ENCODE results near the gene SRR. TPM values are rescaled to one million over a fixed set of nuclear protein-coding genes. Genes with fewer than 3 reads are reported as not detected.

The SRR gene
- total and polyA plus RNA-seq, 9 donors = 4.2 to 18.7 (median 10.5) TPM

DNA sequence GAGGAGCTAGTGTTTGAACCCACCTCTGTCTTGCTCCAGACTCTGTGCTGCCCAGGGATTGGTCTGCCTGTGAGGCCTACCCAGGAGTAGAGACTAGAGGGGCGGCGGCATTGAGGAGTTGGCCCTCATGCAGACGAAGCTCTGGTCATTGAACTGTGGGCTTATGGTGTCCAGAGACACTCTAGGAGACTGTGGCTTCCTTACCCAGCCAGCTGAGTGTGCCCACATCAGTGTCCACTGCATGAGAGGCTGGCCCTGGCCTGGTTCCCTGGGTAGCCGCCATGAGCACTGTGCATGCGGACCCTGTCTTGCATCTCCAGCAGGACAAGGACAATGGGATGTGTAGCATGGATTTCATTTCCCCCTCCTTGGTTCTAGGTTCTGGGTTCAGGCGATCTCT is 47.5 kb downstream of the SRR start:
- Histone ChIP-seq H3K36me3 (no peaks in the 10 kb centered on the region), H3K4me1 (ENCODE audit: insufficient read depth) (no peaks in the 10 kb centered on the region), H3K27ac (no peak overlapping the region), H3K27me3 (no peaks in the 10 kb centered on the region), H3K4me3 (no peak overlapping the region), H3K9me3 (no peaks in the 10 kb centered on the region)
- TF ChIP-seq EP300 (IDR thresholded peaks at IDR 0.05) (no peak), POLR2A (IDR thresholded peaks at IDR 0.05) (no peak)
- TF ChIP-seq, protein P1, sequence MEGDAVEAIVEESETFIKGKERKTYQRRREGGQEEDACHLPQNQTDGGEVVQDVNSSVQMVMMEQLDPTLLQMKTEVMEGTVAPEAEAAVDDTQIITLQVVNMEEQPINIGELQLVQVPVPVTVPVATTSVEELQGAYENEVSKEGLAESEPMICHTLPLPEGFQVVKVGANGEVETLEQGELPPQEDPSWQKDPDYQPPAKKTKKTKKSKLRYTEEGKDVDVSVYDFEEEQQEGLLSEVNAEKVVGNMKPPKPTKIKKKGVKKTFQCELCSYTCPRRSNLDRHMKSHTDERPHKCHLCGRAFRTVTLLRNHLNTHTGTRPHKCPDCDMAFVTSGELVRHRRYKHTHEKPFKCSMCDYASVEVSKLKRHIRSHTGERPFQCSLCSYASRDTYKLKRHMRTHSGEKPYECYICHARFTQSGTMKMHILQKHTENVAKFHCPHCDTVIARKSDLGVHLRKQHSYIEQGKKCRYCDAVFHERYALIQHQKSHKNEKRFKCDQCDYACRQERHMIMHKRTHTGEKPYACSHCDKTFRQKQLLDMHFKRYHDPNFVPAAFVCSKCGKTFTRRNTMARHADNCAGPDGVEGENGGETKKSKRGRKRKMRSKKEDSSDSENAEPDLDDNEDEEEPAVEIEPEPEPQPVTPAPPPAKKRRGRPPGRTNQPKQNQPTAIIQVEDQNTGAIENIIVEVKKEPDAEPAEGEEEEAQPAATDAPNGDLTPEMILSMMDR (IDR thresholded peaks at IDR 0.05) = no peak
- no peak for DNase-seq
- WGBS, 3 donors = 94 to 98% (median 96%) methylated on average over 6 of the region's 6 CpGs
- intact Hi-C loops (cut with DNase I) = no loop called here

DNA sequence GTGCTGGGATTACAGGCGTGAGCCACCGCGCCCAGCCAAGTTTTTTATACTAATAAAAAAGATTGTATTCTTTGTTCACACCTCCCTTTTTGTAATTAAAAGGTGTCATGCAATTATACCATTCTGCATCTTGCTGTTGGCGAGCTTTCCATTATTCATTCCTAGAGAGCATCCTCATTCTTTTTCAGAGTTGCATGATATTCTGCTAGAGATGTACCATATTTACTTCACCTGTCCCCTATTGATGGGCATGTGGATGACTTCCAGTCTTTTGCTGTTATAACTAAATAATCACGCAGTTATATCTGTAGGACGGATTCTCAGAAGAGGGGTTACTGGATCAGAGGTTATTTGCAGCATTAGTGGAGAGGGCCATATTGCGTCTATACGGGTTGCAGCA is 50.6 kb downstream of the SRR start:
- no peaks in the 10 kb centered on the region for H3K36me3 ChIP-seq
- no peaks in the 10 kb centered on the region for H3K27me3 ChIP-seq
- H3K27ac ChIP-seq = no peak overlapping the region
- no peaks in the 10 kb centered on the region for H3K9me3 ChIP-seq
- H3K4me1 ChIP-seq (ENCODE audit: insufficient read depth) = no peaks in the 10 kb centered on the region
- TF ChIP-seq POLR2A (IDR thresholded peaks at IDR 0.05) (no peak), EP300 (IDR thresholded peaks at IDR 0.05) (no peak)
- TF ChIP-seq, protein P1 (IDR thresholded peaks at IDR 0.05) = no peak
- intact Hi-C loops (cut with DNase I) = no loop called here
- DNase-seq = no peak
- H3K4me3 ChIP-seq = no peak overlapping the region
- WGBS, 3 donors = 83 to 94% (median 87%) methylated on average over 8 of the region's 8 CpGs

DNA sequence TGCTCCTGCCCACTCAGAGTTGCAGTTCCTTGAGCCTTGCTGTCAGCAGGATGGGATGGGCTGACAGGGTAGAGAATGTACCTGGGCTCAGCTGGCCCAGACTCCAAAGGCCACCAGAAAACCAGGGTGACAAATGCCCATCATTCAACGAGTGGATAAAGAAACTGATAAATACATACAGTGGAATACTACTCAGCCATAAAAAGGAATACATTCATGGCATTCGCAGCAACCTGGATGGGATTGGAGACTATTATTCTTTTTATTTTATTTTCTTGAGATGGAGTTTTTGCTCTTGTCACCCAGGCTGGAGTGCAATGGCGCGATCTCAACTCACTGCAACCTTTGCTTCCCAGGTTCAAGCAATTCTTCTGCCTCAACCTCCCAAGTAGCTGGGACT is 53.5 kb downstream of the SRR start:
- intact Hi-C loops (cut with DNase I) = no loop called here
- TF ChIP-seq POLR2A (IDR thresholded peaks at IDR 0.05) (no peak), EP300 (IDR thresholded peaks at IDR 0.05) (no peak)
- Histone ChIP-seq H3K9me3 (no peaks in the 10 kb centered on the region), H3K27ac (no peak overlapping the region), H3K4me3 (no peak overlapping the region), H3K4me1 (ENCODE audit: insufficient read depth) (no peaks in the 10 kb centered on the region), H3K36me3 (no peaks in the 10 kb centered on the region), H3K27me3 (no peaks in the 10 kb centered on the region)
- no peak for DNase-seq
- 95 to 96% (median 96%) methylated on average over 4 of the region's 4 CpGs for whole genome bisulfite sequencing, 3 donors

DNA sequence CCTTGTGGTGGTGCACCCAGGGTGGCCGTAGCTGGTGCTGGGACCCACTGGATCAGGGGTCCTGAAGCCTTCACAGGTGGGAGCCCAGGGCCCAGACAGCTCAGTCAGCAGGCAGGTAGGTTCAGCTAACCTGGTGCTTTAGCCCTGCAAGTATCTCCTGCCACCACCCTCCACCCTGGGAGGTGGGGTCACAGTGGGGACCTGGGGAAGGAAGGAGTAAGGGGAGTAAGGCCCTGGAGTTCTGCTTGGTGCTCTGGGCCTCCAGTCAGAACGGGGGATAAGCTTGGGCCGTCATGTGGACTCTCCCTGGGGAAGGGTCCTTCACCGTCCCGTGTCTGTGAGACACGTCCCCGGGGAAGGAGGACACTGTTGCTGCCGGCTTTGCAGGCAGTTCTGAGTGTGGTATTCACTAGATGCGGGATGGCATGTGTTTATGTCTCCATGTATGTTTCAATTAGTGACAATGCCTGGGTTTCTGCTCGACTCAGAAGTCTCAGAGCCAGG is 54.2 kb downstream of the SRR start:
- no peak overlapping the region for H3K27ac ChIP-seq
- H3K4me3 ChIP-seq = no peak overlapping the region
- no peaks in the 10 kb centered on the region for H3K4me1 ChIP-seq (ENCODE audit: insufficient read depth)
- 90 to 94% (median 94%) methylated on average over 10 of the region's 10 CpGs for WGBS, 3 donors
- H3K27me3 ChIP-seq = no peaks in the 10 kb centered on the region
- H3K36me3 ChIP-seq = no peaks in the 10 kb centered on the region
- H3K9me3 ChIP-seq = no peaks in the 10 kb centered on the region
- intact Hi-C loops (cut with DNase I) = no loop called here
- no peak for TF ChIP-seq EP300 (IDR thresholded peaks at IDR 0.05)
- TF ChIP-seq, protein P1 (IDR thresholded peaks at IDR 0.05) = no peak
- no peak for TF ChIP-seq POLR2A (IDR thresholded peaks at IDR 0.05)
- no peak for DNase-seq

DNA sequence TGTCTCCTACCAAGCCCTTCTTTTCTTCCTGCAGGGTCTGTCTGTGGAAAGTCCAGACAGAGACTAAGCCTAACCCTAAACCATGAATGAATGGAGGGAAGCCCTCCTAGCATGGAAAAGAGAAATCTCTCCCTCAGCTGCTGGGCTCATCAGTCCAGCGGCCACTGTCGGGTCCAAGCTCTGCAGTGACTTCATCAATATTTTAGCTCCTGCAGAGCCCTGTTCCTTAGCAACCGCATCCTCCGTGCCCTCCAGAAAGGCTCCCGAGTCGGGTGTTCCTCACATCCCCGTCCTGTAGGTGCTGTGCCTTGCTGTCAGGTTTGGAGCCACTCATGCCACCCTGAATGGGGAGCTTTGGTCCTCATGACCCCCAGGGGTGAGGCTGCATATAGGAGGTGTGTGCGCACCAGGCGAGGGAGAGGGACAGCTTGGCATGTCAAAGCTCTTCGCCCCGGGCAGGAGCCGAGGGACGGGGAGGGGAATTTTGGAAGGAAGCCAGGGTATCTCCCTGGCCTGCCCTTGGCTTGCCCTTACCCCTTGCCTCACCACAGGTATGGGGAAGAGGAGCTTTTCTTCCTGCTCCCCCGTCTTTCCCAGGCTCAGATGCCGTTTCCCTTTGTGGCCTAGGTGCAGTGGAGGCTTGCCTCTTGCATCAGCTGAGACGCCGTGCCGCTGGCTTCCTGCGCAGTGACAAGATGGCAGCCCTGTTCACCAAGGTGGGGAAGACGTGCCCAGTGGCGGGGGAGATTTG is 57.4 kb downstream of the SRR start:
- WGBS, 3 donors = 76 to 83% (median 82%) methylated on average over 21 of the region's 21 CpGs

More for the DNA sequence above, 57.4 kb downstream of the SRR start:
- intact Hi-C loops (cut with DNase I) = loop anchor here in 1 of 4 donors (10.0 kb wide), 1 partner anchor 54 kb away; no protein-coding TSS in a partner anchor
- H3K36me3 ChIP-seq = no peaks in the 10 kb centered on the region
- TF ChIP-seq POLR2A (IDR thresholded peaks at IDR 0.05) (no peak), EP300 (IDR thresholded peaks at IDR 0.05) (no peak)
- TF ChIP-seq, protein P1 (IDR thresholded peaks at IDR 0.05) = no peak
- H3K27me3 ChIP-seq = no peaks in the 10 kb centered on the region
- H3K4me3 ChIP-seq = no peak overlapping the region
- H3K4me1 ChIP-seq (ENCODE audit: insufficient read depth) = no peaks in the 10 kb centered on the region
- H3K9me3 ChIP-seq = no peaks in the 10 kb centered on the region
- peak in 1 of 5 donors; percentile 22 for DNase-seq
- H3K27ac ChIP-seq = no peak overlapping the region

Data from ovary (tissue), 9 donors.